H54 (cell line): ENCODE measurements around the gene GTF3C1.

ENCODE experiments used
- DNase-seq: peaks from one replicate; pipeline ENCODE4 v3.0.0; 2011; ENCODE audit warnings: low spot score, mixed read lengths; ENCODE audit not compliant: insufficient read length
- FAIRE-seq: peaks from 3 replicates; lab custom pipeline; 2011; peaks lifted over from hg19 to GRCh38; lab: Jason Lieb, UNC
- POLR2A ChIP-seq: IDR thresholded peaks from 2 replicates; pipeline ENCODE4 v1.6.1; 2011; ENCODE audit warnings: low read depth, mild to moderate bottlenecking, low read length

GTF3C1 gene

DNA sequence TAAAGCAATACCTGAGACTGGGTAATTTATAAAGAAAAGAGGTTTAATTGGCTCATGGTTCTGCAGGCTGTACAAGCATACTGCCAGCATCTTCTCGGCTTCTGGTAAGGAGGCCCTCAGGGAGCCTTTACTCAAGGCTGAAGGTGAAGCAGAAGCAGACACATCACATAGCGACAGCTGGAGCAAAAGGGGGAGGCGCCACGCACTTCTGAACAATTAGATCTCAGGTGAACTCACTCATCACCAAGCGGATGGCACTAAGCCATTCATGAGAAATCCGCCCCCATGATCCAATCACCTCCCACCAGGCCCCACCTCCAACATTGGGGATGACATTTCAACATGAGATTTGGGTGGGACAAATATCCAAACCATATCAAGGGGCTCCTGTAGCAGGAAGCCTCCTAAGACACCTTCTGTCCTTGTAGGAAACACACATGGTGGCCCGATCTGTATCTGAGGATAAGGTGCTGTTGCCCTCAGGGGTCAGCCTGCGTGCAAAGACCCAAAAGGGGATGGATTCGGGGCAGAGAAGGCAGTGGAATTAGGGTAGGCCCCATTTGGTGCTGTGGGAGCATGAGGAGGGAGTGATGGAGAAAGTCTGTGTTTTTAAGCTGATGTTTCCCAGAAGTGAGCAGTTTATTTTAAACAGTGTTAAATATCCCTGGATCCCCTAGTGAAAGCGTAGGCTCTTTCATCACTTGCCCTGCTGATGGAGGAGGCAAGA lies 124.8 kb downstream of the GTF3C1 start:
- DNase-seq = no peak
- no peak for FAIRE-seq
- no peak for TF ChIP-seq POLR2A

DNA sequence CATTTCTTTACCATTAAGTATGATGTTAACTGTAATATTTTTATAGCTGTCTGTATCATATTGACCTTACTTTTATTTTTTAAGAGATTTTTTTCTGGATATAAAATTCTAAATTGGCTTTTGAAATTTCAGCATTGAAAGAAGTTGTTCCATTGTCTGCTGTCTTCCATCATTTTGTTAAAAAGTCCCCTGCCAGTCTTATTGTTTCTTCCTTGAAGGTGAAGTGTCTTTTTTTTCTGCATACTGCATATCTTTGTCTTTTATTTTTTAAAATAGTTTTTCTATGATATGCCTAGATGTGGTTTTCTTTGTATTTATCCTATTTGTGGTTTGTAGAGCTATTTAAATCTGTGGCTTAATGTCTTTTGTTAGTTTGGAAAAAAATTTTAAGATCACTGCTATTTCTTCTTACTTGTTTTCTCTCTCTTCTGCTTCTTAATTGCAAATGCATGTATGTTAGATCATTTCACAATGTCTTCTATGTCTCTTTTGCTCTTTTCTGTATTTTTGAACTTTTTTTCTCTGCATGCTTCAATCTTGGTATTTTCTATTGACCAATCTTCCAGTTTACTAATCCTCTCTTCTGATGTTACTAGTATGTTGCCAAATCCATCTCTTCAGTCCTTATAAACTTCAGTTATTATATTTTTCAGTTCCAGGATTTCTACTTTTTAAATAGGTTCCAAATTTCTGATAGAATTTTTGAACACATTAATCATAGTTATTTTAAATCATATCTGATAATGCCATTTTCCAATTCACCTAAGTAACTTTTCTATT lies 127.6 kb downstream of the GTF3C1 start:
- FAIRE-seq = no peak
- DNase-seq = no peak
- TF ChIP-seq POLR2A = no peak

DNA sequence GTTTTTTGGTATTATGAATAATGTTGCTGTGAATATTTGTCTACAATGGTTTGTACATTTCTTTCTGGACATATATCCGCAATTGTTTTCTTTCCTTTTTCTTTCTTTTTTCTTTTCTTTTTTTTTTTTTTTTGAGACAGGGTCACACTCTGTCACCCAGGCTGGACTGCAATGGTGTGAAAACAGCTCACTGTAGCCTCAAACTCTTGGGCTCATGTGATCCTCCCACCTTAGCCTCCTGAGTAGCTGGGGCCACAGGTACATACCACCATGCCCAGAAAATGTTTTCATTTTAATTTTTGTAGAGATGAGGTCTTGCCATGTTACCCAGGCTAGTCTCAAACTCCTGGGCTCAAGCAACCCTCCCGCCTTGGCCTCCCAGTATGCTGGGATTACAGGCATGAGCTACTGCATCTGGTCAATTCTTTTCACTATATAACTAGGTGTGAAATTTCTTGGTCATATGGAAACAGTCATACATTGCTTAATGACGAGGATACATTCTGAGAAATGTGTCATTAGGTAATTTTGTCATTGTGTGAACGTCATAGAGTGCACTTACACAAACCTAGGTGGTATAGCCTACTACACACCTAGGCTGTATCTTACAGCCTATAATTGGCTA lies 132.6 kb downstream of the GTF3C1 start:
- DNase-seq (no peak), FAIRE-seq (no peak)
- TF ChIP-seq POLR2A = no peak

DNA sequence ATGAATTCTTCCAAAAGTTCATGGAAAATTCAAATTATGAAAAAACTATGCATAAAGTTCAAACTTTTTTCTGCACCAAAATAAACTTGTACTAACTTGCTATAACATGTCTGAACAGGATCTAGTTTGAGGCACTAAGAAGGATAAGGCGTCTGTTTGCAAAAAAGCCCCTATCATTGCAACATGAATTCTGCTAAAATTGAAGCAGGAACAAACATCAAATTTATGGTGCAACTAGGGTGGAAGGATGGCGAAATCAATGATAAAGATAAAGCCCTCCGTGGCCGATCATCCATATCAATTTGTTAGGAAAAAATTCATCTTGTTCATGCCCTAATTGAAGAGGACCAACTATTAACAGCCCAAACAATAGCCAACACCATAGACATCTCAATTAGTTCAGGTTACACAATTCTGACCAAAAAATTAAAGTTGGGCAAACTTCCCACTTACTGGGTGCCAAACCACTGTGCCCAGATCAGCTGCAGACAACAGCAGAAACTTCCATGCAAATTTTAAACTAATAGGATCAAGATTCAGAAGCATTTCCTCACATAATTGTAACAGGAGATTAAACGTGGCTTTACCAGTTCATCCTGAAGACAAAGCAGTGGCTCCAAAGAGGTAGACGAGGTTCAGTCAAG lies 134.8 kb downstream of the GTF3C1 start:
- FAIRE-seq (no peak), DNase-seq (no peak)
- TF ChIP-seq POLR2A = no peak

DNA sequence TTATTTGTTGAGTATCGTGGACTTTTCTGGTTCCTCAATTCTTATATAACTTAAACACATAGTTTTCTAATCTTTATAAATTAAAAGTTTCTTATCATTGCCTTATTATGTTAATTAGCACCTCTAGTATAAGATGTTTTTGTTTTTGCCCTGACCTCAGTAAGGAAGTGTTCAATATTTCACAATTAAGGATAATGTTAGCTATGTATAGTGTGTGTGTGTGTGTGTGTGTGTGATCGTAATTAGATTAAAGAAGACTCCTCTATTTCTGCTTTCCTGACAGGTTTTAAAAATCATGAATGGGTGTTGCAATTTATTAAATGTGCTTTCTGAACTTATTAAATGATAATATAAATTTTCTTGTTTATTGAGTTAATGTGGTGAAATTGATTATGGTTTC lies 135.8 kb downstream of the GTF3C1 start:
- no peak for TF ChIP-seq POLR2A
- DNase-seq = no peak
- no peak for FAIRE-seq

DNA sequence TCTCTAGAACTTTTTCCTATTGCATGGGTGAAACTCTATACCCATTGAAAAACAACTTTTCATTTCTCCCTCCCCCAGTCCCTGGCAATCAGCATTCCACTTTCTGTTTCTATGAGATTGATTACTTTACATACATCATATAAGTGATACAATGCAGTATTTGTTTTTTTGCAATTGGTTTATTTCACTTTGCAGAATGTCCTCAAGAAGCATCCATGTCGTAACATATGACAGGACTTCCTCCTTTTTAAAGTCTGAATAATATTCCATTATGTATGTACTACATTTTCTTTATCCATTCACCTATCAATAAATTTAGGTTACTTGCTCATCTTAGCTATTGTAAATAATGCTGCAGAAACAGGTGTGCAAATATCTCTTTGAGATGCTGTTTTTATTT lies 139.0 kb downstream of the GTF3C1 start:
- DNase-seq = no peak
- no peak for FAIRE-seq
- no peak for TF ChIP-seq POLR2A
